HG03196 (cell line): ENCODE results near the gene CSK.

Source experiments
- ATAC-seq: cut with Tn5 transposase; IDR thresholded peaks from one replicate; pipeline ENCODE4 v1.9.1; 2021; ENCODE audit not compliant: unreplicated experiment

Gene CSK

DNA sequence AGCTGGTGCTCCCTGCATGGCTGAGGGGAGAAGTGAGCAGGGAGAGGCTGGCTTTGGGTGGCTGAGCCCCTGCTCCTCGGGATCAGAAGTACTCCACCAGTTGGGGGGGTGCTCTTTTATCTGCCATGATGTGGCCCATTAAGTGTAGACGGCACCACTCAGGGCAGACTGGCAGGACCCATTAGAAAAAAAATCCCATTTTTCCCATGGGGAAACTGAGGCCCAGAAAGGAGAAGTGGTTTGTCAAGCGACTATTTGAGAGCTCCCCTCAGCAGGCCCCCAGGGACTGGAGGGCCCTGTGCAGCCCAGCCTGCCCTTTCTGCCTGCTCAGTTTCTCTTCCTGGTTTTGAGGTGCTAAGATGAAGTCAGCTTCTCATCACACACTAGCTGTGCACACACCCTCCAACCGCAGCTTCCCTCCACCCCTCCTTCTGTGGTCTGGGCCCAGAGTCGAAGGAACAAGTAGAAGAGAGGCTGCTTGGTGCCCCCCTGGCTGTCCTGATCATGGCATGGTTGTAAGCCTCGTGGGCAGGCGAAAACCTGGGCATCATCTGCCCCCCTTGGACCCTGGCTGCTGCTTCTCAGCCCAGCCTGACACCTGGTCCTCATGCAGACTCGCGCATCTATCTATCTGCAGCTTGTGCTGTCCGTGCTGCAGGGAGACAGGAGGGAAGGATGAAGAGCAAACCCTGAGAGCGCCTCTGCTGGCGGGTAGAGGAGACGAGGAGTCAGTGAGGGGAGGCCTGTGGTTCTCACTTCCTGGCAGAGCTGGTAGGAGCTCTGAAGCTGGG, 5.6 kb downstream of the CSK start:
- peak; percentile 36 for ATAC-seq

DNA sequence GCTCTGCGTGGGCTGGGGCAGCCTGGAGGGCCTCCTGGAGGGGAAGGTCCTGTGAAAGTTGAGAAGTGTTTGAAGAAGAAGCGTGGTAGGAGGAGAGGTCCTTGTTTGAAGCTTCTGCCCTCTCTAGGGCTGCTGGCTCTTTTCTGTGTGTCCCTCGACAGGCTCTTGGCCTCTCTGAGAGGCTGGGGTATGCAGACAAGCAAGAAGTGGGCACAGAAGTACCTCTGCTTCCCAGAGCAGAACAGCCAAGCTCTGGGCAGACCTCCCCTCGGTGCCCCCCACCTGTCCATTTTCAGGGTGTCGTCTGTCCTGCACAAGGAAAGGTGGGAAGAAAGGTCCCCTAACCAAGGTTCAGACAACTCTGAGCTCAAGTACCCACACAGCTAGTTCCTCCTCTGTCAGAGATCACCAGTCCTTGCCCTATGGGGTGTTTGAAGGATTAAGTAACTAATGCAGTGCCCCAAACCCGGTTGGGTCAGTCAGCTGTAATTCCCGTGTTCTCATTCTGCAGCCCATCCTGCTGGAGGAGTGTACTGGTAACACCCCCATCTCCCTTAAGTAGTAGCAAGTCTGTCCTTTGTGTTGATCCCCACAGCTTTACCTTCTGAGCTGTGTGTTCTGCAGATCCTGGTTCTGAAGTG, 6.3 kb downstream of the CSK start:
- no peak for ATAC-seq

DNA sequence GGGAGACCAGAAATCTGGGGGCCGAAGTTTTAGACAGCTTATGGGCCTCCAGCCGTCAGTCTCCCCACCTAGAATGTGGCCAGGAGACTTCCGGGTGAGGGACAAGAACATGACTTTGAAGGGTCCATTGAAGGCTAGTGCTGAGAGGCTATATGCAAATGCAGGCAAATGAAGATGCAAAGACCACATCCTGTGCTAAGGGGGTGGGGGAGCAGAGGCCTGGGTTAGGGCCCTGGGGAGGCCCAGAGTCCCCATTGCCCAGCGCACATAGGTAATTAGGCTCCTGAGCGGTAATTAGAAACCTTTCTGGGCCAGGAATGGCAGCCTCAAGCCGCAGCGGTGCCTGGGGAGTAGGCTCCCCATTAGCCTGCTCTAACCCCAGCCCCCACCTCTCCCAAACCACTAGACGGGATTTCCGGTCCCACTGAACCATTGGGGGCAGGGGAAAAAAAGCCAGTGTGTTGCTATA, 6.8 kb downstream of the CSK start:
- ATAC-seq: peak; percentile 23

DNA sequence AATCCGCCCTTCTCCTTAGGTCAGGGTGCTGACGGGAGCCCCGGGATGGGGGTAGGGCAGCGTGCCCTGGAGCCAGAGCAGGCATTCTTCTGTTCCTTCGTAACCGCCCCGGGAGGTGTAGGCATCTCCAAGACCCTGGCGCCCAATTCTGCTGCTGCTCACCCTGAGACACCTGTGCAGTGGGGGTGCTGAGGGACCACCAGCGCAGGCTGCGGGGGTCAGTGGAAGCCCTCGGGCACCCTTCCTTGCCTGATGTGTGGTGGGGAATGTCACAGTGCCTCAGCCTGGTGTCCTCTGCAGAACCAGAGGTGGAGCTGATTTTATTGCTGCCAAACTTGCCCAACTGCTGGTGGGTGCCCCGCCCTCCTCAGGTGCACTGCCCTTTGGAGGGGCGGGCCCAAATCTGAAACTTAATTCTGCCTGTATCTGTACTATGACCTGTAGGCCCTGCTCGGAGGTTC, 7.3 kb downstream of the CSK start:
- no peak for ATAC-seq

DNA sequence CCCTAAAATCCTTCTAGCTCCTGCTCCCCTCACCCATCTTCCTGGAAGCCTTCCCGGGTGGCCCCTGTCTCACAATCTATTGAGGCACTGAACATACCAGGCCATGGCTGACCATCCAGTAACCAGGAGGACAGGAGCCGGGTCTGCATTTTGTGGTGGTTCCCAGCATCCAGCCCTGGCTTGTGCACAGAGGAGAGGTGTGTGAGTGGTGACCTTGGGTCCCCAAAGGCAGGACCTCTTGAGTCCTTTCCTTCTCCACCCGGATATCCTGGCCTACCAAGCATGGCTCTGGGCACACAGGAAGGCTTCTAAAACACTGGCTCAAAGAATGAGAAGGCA, 7.8 kb downstream of the CSK start:
- ATAC-seq: no peak

DNA sequence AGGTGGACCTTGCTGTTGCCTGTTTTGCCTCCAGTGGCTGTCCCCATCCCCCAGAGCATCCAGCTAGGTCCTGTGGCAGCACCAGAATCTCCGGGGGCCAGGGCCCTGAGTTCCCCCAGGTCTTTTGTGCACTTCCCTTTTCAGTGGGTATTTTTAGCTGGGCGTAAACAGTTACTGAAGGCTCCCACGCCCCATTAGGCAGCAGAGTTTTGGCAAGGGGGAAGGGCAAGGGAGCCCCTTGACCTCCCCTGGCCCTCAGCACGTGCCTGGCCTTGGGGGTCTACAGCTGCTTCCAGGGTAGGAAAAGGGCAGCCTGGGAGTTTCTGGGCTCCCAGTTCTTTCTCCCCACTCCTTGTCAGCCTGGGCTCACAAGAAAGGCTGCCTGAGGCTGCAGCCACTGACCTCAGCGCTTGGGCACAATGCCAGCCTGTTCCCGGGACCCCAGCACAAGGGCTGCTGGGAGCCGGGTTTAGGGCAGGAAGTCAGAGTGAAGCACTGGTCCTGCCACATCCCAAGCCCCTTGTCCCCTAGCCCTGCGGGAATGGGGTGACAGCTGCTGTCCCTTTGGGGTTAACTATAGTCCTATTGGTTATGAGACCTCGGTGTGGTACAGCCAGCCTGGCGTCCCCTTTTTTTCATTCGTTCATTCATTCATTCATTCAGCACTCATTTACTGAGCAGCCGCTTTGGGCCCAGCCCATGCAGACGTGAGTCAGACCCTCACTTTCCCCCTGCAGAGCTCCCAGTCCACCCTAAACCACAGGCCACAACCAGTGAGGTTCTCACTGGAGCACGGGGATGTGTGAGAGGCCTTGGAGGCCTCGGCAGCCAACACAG, 8.4 kb downstream of the CSK start:
- peak; percentile 16 for ATAC-seq

DNA sequence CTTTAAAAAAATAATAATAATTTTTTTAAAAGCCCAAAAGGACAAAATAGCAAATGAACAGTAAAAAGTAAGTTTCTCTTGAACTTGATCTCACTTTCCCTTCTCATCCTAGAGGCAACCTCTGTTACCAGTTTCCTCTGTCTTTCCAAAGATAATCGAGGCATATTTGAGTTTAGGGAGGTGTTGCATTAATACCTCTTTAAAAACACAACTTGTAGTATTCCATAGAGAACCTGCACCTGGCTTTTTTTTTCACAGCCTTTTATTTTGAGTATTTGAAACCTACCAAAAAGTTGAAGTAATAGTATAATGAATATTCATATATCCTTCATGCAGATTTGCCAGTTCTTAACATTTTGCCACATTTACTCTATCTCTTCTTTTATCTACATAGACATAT, 9.1 kb downstream of the CSK start:
- no peak for ATAC-seq

DNA sequence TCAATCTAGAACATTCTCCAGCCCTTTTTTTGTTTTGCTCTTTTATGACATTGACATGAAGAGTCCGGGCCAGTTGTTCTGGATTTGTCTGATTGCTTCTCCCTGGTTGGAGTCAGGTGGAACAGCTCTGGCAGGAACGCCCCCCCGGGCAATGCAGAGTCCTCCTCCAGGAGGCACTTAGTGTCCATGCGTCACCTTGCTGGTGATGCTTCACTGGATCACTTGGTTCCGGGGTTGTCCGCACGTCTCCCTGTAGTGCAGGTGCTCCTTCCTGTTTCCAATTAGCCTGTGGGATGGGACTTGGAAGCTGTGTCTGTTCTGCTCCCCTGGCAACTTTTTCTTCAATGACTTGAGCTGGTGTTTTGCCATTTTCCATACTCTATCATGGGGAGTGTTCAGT, 9.8 kb downstream of the CSK start:
- no peak for ATAC-seq

DNA sequence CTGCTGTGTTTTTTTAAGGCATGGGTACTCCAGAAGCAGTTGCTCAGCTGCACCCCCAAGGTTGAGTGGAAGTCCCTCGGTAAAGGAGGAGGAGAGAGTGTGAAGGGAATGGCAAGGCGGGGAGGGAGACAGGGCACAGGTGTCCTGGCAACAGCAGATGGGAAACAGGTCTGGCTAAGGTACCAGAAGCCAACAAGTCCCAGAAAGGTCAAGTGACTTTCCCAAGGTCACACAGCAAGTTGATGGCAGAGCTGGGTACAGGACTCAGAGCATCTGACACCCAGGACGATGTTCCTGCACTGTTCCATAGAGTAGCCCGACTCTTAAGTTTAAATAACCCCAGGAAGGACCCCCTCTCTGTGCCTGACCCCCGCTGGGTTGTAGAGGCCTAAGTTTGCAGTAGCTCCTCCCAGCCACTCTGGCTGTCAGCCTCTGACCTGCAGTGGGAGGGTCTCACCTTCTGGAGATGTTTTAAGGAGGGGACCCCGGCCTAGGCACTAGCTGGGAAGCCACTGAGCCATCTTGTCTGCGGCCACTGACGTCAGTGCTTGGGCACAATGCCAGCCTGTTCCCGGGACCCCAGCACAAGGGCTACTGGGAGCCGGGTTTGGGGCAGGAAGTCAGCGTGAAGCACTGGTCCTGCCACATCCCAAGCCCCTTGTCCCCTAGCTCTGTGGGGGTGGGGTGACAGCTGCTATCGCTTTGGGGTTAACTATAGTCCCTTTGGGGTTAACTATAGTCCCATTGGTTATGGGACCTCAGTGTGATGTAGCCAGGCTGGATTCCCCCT, 10.5 kb downstream of the CSK start:
- no peak for ATAC-seq

DNA sequence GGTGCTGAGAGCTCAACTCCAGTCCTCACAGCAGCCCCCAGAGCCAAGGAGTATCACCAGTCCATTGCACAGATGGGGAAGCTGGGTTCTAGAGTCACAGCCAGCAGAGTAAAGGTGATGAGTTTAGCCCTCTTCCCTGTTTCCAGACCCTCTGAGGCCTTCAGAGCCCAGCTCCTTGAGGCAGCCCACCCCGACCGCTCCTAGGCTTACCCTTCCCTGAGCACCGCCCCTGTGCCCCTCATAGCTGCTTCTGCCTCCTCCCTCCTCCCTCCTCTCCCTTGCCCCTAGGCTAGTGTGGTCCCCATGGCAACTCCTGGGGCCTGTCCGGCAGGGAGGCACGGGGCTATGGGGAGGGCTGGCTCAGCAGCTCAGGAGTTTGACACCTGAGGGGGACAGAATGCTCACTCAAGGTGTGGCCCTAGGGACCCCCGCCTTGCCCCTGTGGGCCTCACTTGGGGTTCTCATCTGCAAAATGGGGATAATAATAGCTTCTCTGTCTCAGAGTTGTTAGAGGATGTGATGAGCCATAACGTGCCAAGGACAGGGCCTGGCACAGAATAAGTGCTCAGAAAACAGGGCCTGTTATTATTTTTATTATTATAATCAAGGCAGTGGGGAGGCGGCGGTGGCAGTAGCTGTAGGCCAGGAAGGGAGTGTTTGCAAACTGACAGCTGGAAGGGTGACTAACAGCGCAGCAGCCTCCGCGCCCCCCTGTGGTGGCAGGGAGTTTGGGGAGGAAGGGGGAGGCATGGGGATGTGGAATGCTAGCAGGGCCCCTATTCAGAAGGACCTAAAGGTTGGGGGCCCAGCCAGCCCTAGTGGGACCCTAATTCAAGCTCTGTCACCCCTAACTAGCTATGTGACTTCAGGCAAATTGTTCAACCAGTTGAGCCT, 11.5 kb downstream of the CSK start:
- no peak for ATAC-seq

DNA sequence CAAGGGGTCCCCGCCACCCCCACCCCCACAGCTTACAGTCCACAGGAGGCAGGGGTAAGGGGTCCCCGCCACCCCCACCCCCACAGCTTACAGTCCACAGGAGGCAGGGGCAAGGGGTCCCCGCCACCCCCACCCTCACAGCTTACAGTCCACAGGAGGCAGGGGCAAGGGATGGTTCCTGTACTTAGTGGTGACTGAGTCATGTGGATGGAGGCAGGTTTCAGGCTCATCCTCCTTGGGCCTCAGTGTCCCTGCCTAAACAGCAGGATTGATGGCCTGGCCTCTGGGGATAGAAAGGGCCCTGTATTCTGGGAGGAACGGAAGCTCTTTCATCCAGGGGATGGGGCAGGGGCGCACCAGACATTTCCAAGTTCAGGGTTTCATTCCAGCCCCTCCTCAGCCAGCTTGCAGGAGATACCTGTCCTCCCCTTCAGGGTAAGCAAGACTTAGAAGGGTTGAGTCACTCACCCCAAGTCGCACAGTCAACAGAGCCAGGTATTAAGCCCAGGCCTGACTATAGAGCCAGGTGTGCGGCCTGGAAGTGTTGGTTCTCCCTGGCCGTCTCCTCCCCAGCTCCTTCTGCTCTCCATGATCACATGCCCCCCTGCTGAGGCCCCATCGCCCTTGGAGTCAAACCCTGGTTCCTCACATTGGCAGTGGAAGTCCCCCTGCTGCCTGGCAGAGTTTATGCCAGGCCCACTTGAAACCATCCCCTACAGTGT, 12.5 kb downstream of the CSK start:
- ATAC-seq: no peak

DNA sequence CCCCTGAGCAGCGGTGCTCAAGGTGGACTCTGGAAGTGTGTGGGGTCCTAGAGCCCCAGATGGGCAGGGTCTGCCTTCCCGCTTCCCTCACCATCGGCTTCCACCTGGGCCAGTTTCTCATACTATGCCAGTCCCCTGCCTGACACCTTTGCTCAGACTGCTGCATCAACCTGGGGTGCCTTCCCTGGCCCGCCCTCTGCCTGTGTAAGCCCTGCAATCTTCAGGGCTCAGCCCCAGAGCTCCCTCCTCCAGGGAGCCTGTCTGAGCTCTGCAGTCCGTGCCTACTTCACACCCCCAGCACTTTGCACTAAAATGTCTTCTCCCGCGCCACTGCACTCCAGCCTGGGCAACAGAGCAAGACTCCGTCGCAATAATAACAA, 13.1 kb downstream of the CSK start:
- ATAC-seq: no peak

DNA sequence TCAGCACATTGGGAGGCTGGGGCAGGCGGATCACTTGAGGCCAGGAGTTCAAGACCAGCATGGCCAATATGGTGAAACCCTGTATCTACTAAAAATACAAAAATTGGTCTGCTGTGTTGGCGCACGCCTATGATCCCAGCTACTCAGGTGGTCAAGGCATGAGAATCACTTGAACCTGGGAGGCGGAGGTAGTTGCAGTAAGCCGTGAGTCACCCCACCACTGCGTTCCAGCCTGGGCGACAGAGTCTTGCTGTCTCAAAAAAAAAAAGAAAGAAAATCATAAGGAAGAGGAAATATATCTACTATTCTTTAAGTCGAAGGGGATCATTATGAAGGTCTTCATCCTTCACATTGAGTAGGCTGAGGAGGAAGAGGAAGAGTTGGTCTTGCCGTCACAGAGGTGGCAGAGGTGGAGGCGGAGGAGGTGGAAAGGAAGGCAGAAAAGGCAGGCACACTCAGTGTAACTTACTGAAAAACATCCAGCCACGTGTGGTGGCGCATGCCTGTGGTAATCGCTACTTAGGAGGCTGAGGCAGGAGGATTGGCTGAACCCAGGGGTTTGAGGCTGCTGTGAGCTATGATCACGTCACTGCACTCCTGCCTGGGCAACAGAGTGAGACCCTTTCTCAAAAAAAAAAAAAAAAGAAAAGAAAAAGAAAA, 14.2 kb downstream of the CSK start:
- ATAC-seq: no peak

DNA sequence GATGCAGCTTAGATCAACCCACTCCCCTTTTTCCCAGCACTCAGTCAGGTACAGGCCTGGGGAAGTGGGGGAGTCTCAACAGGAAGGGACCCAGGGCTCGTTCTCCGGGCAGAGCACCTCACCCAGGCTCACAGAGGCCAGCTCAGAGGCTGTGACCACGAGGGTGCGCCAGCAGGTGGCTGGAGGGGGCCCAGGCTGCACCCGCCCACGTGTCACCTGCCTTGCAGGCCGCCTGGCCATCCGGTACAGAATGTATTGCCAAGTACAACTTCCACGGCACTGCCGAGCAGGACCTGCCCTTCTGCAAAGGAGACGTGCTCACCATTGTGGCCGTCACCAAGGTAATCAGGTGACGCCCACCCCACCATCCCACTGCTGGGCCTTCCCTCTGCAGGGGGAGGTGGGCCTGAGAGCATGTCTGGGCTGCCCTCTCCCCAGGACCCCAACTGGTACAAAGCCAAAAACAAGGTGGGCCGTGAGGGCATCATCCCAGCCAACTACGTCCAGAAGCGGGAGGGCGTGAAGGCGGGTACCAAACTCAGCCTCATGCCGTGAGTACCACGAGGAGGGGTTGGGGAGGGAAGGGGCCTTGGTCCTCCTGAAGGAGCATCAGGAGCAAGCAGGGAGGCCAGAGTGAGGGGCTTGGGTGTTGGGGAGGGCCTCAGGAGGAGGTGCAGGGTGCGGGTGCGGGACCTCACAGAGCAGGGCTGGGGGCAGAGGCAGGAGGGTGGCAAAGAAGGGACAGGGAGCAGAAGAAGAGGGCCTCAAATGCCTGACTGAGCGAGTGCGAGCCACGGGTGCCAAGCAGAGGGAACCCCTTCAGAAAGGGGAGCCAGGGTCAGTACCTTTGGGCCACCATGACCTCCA, 16.7 kb downstream of the CSK start:
- ATAC-seq: no peak

DNA sequence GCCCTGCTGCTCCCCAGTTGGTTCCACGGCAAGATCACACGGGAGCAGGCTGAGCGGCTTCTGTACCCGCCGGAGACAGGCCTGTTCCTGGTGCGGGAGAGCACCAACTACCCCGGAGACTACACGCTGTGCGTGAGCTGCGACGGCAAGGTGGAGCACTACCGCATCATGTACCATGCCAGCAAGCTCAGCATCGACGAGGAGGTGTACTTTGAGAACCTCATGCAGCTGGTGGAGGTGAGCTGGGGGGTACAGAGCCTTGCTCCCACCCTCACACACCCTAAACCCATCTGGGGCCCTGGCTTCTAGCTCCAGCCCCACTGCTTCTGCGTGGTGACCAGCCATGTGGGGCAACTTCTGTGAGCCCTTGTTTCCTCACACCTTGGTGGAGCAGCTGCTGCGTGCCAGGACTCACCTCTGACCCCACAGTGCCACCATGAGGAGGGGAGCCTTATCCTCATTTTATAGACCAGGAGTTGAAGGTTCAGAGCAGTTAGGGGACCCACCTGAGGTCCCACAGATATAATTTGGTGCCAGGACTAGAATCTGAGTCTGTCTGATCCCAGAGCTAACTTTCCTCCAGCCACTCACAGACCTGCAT, 17.5 kb downstream of the CSK start:
- ATAC-seq: no peak

DNA sequence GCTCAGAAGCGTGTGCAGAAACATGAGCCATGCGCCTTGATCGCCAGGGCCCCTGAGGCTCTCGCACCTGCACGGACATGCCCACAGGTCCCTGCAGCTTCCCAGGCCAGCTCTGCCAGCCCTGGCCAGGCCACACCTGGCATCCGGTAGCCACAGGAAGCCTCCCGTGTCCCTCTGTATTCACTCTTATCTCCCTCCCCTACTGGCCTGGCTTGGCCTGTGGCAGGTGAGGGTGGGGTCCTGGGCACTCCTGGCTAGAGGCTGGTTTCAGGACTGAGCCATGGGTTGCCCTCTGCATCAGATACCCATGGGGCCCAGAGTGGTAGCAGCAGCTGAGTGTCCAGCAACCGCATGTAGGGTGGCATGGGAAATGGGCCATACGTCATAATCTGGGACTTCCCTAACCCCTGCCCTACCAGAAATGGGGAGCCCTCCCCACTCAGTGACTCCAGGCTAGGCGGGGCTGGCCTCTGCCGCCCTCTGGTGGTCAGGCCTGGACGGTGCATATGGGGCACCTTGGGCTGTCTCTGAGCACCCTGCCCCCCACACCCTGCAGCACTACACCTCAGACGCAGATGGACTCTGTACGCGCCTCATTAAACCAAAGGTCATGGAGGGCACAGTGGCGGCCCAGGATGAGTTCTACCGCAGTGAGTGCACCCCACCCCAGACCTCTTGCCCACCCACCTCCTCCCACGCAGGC, 18.1 kb downstream of the CSK start:
- peak; percentile 76 for ATAC-seq

DNA sequence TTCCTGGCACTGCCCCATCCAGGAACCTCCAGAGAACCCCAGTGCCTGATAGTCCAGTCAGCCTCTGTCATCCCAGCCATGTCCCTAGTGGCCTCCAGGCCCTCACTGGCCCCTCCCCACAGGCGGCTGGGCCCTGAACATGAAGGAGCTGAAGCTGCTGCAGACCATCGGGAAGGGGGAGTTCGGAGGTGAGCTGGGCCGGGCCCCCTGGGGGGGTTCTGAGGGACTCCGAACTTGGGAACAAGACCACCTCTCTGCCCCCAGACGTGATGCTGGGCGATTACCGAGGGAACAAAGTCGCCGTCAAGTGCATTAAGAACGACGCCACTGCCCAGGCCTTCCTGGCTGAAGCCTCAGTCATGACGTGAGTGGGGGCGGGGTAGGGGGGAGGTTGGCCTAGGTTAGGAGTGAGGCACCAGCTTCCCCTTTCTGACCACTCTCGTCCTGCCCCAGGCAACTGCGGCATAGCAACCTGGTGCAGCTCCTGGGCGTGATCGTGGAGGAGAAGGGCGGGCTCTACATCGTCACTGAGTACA, 18.7 kb downstream of the CSK start:
- no peak for ATAC-seq
